HG03045 (cell line): ENCODE results near the gene SERINC3.
"Not testable (repeated sequence)": the region's sequence is repeated elsewhere in the genome, so short reads cannot be mapped to it uniquely, and the experiment has no call there.

Source experiments
- ATAC-seq: cut with Tn5 transposase; IDR thresholded peaks from one replicate; pipeline ENCODE4 v1.9.1; 2021; ENCODE audit warnings: mild to moderate bottlenecking, moderate library complexity; ENCODE audit not compliant: unreplicated experiment

Gene SERINC3

GRCh38 chr20:44494681-44495080 is 27.2 kb downstream of the SERINC3 start:
- no peak for ATAC-seq

GRCh38 chr20:44494266-44494665 is 27.6 kb downstream of the SERINC3 start:
- ATAC-seq, result no peak

- ATAC-seq, result no peak
These were observed 30.1 kb downstream of the SERINC3 start for GRCh38 chr20:44491635-44492395.

GRCh38 chr20:44489931-44490330 is 31.9 kb downstream of the SERINC3 start:
- no peak for ATAC-seq

GRCh38 chr20:44489223-44489622 is 32.6 kb downstream of the SERINC3 start:
- ATAC-seq, result no peak

- ATAC-seq, result no peak
These were observed 33.3 kb downstream of the SERINC3 start for GRCh38 chr20:44488551-44488950.

- no peak for ATAC-seq
These were observed 36.1 kb downstream of the SERINC3 start for GRCh38 chr20:44485830-44486198.

- ATAC-seq, result no peak
These were observed 36.6 kb downstream of the SERINC3 start for GRCh38 chr20:44485078-44485829.

GRCh38 chr20:44483112-44483511 is 38.8 kb downstream of the SERINC3 start:
- no peak for ATAC-seq

- ATAC-seq, result no peak
These were observed 40.0 kb downstream of the SERINC3 start for GRCh38 chr20:44481719-44482416.

GRCh38 chr20:44480097-44480496 is 41.8 kb downstream of the SERINC3 start:
- no peak for ATAC-seq

- no peak for ATAC-seq
These were observed 42.2 kb downstream of the SERINC3 start for GRCh38 chr20:44479643-44480042.

GRCh38 chr20:44478206-44478605 is 43.7 kb downstream of the SERINC3 start:
- ATAC-seq, result no peak

GRCh38 chr20:44477151-44477550 is 44.7 kb downstream of the SERINC3 start:
- ATAC-seq, result no peak

GRCh38 chr20:44475694-44476560 is 45.9 kb downstream of the SERINC3 start, which contains the start of gene TTPAL:
Gene TTPAL, plus strand, starts transcription at chr20:44475874. Its CDS starts 4,126 bp downstream, at chr20:44480000.
- ATAC-seq, result peak; percentile 91

GRCh38 chr20:44475372-44475693 is 46.5 kb downstream of the SERINC3 start:
- ATAC-seq, result no peak

- not testable (repeated sequence) for ATAC-seq
These were observed 49.6 kb downstream of the SERINC3 start for GRCh38 chr20:44472283-44472682.

GRCh38 chr20:44471481-44471882 is 50.4 kb downstream of the SERINC3 start:
- ATAC-seq, result no peak

- ATAC-seq, result no peak
These were observed 51.5 kb downstream of the SERINC3 start for GRCh38 chr20:44470327-44470726.

- no peak for ATAC-seq
These were observed 53.7 kb downstream of the SERINC3 start for GRCh38 chr20:44468044-44468782.
